Kasumi-1 (cell line): Measurements from ENCODE around the gene CCSER2.
"Not testable (repeated sequence)": the region's sequence is repeated elsewhere in the genome, so short reads cannot be mapped to it uniquely, and the experiment has no call there.

Source experiments
- DNase-seq, 2 experiments: peaks; one replicate each; lab custom pipeline; 2025; lab: John Stamatoyannopoulos, UW

Gene CCSER2

DNA sequence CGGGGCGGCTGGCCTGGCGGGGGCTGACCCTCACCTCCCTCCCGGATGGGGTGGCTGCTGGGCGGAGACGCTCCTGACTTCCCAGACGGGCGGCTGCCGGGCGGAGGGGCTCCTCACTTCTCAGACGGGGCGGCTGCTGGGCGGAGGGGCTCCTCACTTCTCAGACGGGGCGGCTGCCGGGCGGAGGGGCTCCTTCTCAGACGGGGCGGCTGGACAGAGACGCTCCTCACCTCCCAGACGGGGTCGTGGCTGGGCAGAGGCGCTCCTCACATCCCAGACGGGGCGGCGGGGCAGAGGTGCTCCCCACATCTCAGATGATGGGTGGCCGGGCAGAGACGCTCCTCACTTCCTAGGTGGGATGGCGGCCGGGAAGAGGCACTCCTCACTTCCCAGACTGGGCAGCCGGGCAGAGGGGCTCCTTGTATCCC is 19.2 kb downstream of the CCSER2 start:
- not testable (repeated sequence) for DNase-seq

DNA sequence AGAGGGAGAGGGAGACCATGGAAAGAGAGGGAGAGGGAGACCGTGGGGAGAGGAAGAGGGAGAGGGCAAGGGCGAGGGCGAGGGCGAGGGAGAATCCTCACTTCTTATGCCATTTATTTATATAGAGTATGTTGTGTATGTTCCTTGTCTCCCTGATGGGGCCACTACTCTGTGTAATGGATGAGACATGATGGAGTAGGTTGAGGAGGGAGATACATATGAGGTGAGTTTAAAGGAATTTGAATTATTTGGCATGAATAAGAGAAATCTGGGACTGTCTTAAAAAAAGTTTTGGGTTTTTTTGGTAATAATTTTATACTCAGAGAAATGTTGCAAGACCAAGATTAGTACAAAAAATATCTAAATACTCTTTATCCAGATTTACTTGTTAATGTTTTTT is 20.1 kb downstream of the CCSER2 start:
- no peak for DNase-seq

DNA sequence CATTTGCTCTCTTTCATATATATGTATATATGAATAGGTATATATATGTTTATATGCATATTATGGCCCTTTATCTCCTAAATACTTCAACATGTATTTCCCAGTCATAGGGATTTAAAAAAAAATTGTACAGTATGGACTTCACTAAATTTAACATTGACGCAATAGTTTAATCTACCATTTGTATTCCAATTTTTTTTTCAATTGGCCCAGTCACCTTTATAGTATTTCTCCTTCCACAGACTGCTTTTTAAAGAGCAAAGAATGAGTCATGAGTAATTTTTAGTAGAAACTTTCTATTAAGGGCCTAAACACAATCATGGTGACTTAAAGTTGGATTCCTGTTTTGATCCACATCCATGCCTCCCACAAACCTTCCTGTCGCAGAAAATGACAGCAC is 20.5 kb downstream of the CCSER2 start:
- no peak for DNase-seq

DNA sequence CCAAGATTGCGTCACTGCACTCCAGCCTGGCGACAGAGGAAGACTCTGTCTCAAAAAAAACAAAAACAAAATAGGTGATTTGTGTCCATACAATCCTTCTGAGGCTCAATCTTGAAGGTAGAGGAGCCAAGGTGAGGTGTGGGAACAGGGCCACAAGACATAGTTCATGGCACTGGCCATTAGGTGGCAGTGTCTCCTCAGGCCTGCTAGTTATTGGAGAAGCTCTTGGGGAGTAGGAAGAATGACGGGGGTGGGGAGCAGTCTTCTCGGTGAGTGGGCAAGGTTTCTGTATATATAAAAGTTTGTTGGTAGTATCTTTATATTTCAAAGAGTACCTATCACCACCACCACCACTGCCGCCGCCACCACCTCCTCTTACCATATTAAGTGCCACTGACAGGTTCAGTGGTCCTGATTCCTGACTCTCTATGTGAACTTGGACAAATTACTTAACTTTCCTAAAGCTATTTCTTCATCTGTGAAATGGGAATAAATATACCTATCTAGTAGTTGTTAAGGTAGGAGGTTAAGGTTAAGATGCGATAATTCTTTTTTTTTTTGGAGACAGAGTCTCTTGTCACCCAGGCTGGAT is 24.0 kb downstream of the CCSER2 start:
- DNase-seq = peak; percentile 73 to 81

DNA sequence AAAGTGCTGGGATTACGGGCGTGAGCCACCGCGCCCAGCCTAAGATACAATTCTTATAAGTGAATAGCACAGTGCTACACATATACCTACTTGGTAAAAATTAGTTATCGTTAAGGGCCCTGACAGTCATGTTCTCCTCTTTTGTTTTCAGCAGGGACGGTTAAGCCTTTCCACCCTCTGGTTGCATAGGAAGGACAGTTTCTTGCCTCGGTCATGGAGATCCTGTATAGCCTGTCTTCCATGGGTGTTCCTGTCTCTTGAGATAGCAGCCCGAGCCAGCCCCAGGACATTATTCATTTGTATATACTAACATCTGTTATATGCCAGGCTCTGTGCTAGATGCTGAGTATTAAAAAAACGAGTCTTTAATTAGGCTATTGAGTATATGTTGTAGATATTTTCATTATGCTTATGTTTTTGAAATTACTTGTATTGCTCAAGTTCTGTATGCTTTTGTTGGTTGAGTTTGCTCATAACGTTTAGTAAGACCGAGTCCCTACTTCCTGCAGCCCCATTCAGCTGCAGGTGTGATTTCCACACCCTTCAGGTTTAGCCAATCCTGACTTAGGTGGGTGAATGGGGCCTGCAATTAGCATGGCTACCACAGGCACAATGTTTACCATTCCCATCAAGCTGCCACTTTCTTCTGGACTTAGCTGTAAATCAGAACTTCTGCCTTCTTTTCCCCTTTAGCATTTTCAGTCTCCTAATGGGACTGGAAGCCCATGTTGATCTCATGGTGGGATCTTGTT is 24.8 kb downstream of the CCSER2 start:
- no peak for DNase-seq

DNA sequence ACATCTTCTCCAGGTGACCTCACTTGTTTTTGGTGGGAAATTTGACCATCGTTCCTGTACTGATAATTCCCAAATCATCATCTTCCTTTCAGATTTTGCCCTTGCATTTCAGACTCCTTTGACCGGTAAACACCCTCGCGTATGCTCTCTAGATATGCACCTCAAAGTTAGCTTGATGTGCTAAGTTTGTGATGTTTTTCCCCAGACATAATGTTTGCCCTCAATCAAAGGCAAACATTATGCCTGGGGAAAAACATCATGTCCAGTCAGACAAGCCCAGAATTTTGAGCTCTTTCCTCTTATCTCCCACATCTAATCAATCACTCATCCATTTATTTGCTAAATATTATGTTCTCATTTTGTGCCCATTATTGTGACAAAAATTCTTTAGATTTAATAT is 26.2 kb downstream of the CCSER2 start:
- no peak for DNase-seq

DNA sequence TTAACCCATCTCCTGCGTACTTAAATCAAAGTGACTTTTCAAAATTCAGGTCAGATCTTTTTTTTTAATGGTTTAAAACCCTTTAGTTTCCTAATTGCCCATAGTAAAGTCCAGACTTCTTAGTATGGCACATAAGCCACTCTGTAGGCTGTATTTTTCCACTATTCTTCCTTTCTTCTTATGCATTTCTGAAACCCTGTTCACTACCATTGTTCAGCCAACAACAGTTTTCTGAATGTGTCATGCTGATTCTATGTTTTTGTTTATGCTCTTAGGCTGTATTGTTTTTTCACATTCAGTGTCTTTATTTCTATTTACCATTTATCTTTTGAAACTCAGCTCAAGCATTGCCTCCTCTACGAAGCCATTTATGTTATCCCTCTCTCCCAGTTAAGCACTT is 26.7 kb downstream of the CCSER2 start:
- DNase-seq = no peak

DNA sequence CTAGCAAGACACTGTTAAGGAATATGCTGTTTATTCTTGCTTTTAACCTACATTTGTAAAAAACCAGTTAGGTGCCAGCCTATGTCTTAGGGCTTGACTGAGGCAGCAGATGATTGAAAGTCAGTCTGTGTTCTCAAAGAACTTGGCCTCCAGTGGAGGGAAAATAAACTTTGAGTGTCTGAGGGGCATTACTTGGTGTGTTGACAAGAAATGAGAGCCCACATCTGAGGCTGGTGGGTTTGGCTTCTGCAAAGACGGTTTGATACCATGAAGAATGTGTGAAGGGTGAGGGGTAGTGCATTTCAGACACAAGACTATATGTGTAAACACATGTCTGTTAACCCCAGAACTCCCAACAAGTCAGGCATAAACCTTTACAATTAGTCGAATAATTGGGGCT is 28.5 kb downstream of the CCSER2 start:
- no peak for DNase-seq

DNA sequence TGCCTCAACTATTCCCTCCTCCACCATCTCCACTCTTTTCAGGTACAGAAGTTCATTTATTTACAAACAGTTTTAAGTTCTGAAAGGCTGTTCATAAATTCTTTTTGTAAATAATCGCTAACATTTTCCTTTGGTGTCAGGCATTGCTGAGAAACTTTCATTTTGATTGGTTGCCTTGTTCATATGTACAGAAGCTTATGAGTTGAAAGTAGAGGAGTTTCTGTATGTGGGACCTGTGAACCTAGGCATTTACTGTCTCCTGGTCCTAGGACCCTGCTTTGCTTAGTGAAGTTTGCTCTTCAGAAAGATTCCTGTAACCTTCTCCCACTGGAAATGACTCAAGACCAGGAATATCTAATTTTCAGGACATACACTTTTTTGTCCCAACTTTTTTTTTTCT is 30.4 kb downstream of the CCSER2 start:
- DNase-seq = no peak

DNA sequence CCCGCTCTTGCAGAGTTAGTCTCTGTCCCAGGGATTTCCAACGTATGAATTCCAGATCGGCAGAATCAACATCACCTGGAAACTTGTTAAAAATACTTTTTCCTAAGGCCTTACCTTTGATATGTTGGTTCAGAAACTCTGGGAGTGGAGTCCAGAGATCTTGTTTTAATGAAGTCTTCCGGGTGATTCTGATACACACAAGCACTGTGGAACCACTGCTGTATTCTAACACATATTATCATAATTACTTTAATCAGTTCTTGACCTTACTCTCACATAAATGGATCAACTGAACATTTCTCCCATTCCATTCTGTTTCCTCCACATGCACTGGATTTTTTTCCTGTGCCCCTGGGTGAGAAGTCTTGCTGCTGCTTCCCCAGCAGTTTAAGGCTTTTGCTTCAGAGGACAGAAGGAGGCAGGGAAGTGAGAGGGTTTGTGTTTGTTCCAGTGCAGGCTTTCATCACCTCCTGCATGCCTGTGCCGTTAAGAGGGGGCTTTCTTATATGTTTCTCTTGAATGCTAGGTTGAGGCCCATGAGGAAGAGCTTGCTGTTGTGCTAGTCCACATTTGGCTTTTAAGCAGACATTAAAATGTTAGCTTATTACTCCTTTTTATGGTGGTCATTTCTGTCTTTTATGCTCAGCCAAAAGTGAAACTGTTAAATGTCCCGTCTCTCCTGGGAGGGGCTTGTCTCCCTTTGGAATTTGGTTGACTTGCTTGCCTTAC is 32.4 kb downstream of the CCSER2 start:
- DNase-seq = no peak

DNA sequence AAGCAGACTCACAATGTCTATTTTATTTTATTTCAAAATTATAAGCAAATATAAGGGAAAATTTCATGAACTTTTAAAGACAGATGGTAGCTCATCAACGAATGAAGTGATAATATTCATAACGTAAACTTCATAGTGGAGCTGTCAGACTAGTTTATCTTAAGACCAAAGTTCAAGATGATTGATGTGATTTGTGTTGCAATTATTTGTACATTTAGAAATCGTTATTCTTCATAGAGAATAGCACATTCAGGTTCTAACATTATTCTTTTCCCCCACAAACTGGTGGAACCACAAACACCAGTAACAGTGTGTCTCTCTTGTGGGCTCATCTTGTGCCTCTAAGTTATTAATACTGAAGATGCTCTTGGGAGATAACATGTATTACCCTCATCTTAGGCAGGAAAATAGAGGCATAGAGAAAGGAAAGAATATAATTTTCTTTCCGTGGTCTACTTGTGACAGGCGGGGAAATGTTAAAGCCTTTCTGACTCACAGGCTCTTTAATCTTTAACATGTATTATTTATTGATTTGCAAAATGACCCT is 37.0 kb downstream of the CCSER2 start:
- no peak for DNase-seq

DNA sequence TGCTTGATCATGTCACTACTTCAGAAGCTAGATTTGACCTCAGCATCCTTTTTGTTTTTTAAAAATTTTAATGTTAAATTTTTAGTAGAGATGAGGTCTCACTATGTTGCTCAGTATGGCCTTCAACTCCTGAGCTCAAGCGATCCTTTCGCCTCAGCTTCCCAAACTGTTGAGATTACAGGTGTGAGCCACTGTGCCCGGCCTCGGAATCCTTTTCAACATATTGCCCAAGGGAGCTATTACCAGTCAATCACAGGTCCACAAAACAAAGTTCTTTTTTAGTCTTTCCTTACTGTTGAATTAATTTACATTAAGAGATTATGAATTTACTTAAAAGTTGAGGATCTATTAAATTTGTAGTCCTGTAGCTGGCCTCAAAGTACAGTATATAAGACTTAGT is 37.7 kb downstream of the CCSER2 start:
- DNase-seq = no peak

DNA sequence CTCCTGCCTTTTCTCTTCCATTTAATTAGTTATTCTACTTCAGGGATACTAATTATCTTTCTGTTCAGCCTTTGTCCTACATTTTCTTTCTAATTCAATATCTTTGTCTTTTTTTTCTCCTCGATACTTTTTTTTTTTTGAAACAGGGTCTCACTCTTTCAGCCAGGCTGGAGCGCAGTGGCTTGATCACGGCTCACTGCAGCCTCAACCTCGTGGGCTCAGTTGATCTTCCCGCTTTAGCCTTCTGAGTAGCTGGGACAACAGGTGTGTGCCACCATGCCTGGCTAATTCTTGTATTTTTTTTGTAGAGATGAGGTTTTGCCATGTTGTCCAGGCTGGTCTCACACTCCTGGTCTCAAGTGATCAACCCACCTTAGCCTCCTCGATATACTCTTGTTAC is 38.9 kb downstream of the CCSER2 start:
- no peak for DNase-seq

DNA sequence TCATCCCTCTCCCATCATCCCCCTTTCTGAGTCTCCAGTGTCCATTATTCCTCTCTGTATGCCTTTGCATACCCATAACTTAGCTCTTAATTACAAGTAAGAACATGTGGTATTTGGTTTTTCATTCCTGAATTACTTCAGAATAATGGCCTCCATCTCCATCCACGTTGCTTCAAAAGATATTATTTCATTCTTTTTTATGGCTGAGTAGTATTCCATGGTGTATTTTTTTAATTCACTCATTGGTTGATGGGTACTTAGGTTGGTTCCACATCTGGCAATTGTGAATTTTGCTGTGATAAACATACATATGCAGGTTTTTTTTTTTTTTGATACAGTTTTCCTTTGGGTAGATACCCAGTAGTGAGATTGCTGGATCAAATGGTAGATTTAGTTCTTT is 40.4 kb downstream of the CCSER2 start:
- no peak for DNase-seq

DNA sequence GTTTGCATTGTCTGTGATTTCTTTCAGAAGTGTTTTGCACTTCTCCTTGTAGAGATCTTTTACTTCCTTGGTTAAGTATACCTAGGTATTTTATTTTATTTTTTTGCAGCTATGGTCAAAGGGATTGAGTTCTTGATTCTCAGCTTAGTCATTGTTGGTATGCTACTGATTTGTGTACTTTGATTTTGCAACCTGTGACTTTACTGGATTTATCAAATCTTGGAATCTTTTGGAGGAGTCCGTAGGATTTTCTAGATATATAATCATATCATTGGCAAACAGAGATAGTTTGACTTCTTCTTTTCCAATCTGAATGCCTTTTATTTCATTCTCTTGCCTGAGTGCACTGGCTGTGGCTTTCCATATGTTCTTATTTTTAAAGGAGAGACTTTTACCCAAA is 41.9 kb downstream of the CCSER2 start:
- no peak for DNase-seq

DNA sequence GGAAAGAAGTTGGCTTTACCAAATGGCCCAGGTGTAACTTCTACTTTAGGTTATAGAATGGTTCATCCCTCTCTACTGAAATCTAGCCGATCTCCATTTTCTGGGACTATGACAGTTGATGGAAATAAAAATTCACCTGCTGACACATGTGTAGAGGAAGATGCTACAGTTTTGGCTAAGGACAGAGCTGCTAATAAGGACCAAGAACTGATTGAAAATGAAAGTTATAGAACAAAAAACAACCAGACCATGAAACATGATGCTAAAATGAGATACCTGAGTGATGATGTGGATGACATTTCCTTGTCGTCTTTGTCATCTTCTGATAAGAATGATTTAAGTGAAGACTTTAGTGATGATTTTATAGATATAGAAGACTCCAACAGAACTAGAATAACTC is 43.6 kb downstream of the CCSER2 start:
- no peak for DNase-seq

DNA sequence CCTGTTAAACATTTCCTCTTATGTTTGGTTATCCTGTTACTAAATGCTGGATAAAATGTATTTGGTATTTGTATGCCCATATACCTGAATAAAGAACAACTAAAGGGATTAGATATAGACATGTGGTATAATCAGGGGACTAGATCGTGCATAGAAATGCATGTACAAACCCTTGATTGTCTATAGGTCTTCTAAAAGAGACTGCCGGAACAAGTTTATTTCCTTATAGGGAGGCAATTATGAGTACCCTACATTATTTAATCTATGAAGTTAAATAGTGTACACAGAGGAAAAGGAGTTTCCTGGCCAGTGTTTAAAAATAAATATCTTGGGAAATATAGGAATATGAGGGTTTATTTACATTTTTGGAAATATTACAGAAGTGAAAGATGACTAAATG is 44.6 kb downstream of the CCSER2 start:
- no peak for DNase-seq

DNA sequence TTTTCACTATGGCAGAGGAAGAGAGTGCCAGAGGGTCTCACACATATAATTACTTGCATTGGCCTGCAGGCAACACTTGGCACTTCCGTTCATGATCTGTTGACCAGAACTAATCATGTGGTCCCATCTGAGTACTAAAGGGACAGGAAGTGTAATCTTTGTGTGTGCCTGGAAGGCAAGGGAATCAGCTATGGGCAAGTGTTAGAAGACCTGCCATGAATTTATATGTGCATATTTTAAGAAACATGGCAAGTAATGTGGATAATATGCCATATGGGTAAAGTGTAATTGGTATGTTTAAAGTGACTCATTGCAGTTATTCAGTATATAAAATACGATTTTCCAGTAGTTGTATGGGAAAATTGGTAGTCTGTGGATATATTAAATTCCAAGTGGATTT is 46.1 kb downstream of the CCSER2 start:
- DNase-seq = no peak

DNA sequence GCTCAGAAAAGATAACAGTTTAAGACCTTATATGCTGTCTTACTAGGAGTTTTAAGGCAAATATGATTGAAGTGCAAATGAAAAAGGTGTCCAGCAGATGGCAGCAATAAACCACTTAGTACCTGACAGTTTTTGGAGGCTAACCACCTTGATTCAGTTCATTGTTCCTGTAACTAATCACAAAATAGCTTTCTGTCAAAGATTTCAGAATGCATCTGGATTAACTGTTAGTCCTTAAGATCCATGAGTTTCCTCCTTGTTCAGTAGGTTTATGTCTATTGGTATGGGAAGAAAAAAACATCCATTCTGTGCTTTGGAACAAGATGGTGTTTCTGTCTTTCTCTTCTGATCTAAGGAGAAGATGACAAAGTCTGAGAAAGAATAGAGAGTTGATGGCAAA is 46.6 kb downstream of the CCSER2 start:
- DNase-seq = peak; percentile 80 to 86

DNA sequence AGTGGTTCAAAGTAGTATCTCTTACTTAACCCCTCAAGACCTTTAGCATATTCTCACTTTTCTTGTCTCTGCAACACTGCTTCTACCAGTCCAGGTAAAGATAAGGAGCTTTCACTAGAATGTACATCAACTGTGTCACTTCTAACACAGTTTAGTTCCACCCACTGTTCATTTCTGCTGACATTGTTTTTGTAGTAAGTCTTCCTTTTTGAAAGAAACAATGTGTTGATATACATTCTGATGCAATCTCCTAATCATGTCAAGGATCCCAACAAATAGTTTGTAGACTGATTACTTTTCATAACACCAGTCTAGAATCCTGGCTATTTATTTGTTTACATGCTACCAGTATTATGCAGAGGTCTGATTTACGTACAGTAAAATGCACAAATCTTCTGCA is 47.5 kb downstream of the CCSER2 start:
- no peak for DNase-seq

DNA sequence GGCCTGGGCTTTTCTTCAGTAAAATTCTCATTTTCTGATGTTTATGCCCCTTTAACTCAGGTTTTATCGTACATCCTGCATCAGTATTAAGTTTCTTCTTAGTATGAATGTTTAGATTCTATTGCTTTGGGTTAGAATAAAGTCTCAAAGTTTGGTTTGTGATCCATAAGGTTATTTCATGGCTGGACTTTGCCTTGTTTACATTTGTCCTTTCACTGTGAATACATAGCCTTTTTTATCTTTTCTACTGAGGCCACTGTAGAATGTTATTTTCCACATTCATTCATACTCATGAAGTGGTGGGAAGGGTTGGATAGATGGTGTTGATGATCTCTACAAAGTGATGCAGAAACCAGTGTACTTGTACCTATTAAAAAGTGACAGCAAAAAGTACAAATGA is 59.8 kb downstream of the CCSER2 start:
- no peak for DNase-seq

DNA sequence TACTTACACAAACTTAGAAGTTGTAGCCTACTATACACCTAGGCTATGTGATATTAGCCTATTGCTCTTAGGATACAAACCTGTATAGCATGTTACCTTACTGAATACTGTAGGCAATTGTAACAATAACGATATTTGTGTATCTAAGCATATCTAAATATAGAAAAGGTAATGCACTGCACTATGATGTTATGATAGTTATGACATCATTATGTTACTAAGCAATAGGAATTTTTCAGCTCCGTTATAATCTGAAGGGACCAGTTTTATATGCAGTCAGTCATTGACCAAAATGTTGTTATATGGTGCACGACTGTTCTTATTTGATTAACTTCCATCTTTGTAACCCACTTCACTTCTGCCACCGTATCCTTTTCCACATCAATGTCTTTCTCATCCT is 62.0 kb downstream of the CCSER2 start:
- DNase-seq = no peak

DNA sequence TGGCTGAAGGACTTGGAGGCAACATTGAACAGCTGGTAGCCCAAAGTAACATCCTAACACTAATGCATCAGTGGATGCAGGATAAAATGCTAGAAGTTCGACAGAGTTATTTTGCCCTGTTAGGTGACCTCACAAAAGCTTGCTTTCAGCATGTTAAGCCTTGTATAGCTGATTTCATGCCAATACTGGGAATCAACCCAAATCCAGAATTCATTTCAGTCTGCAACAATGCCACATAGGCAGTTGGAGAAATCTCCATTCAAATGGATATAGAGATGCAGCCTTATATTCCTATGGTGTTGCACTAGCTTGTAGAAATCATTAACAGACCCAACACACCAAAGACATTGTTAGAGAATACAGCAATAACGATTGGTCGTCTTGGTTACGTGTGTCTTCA is 62.9 kb downstream of the CCSER2 start:
- DNase-seq = no peak
